NB4 (cell line): ENCODE measurements around the gene VPS8.

ENCODE experiments used
- CTCF ChIP-seq: IDR thresholded peaks from one replicate; pipeline ENCODE4 v1.5.1; 2012; ENCODE audit warnings: low read depth, low read length
- MAX ChIP-seq: IDR thresholded peaks from 2 replicates; pipeline ENCODE4 v1.6.1; 2011; ENCODE audit warnings: low read depth, low read length
- MYC ChIP-seq: IDR thresholded peaks from 2 replicates; pipeline ENCODE4 v1.6.1; 2011; ENCODE audit warnings: low read depth, low read length
- POLR2A ChIP-seq: IDR thresholded peaks from 2 replicates; pipeline ENCODE4 v1.6.1; 2011; ENCODE audit warnings: mild to moderate bottlenecking; ENCODE audit not compliant: insufficient read length; ENCODE audit errors: extremely low read depth

GRCh38 chr3:185062191-185062590 lies 250.2 kb downstream of the VPS8 start:
- TF ChIP-seq CTCF (no peak), MAX (no peak), POLR2A (no peak), MYC (no peak)
